Stimulated activated CD4-positive, alpha-beta T cell treated with anti-CD3 and anti-CD28 coated beads, TNF-alpha, amount 100 ng/mL, for 1 hour (primary cell): Measurements from ENCODE around the gene CMKLR1.

Experiments used
- DNase-seq, 3 donors: peaks; one replicate each; pipeline ENCODE4 v3.0.0-alpha.2; 2020; ENCODE audit warnings: low read depth in 3 of 3, low spot score in 1 of 3

CMKLR1 gene

GRCh38 chr12:108269224-108269623 lies 69.9 kb downstream of the CMKLR1 start:
- DNase-seq = no peak

GRCh38 chr12:108268397-108268796 lies 70.7 kb downstream of the CMKLR1 start:
- no peak for DNase-seq

- no peak for DNase-seq
Measured at GRCh38 chr12:108267450-108267849, 71.7 kb downstream of the CMKLR1 start.

GRCh38 chr12:108266131-108266530 lies 73.0 kb downstream of the CMKLR1 start:
- DNase-seq = no peak

GRCh38 chr12:108265505-108265904 lies 73.6 kb downstream of the CMKLR1 start:
- DNase-seq = no peak

- DNase-seq = no peak
Measured at GRCh38 chr12:108260969-108261368, 78.1 kb downstream of the CMKLR1 start.

GRCh38 chr12:108260039-108260438 lies 79.1 kb downstream of the CMKLR1 start:
- DNase-seq = no peak

GRCh38 chr12:108257610-108258106 lies 81.5 kb downstream of the CMKLR1 start:
- DNase-seq = no peak

GRCh38 chr12:108257004-108257403 lies 82.1 kb downstream of the CMKLR1 start:
- no peak for DNase-seq

GRCh38 chr12:108255252-108255602 lies 83.9 kb downstream of the CMKLR1 start:
- no peak for DNase-seq

GRCh38 chr12:108254517-108255251 lies 84.4 kb downstream of the CMKLR1 start:
- no peak for DNase-seq

GRCh38 chr12:108254030-108254429 lies 85.1 kb downstream of the CMKLR1 start:
- DNase-seq = no peak

GRCh38 chr12:108253540-108253939 lies 85.6 kb downstream of the CMKLR1 start:
- DNase-seq = no peak

GRCh38 chr12:108252523-108252922 lies 86.6 kb downstream of the CMKLR1 start:
- no peak for DNase-seq

- no peak for DNase-seq
Measured at GRCh38 chr12:108248011-108248410, 91.1 kb downstream of the CMKLR1 start.

GRCh38 chr12:108247130-108247529 lies 92.0 kb downstream of the CMKLR1 start:
- DNase-seq = no peak

GRCh38 chr12:108241986-108242703 lies 97.0 kb downstream of the CMKLR1 start:
- no peak for DNase-seq

GRCh38 chr12:108240928-108241327 lies 98.2 kb downstream of the CMKLR1 start:
- no peak for DNase-seq

GRCh38 chr12:108240027-108240785 lies 98.9 kb downstream of the CMKLR1 start:
- DNase-seq = no peak

- no peak for DNase-seq
Measured at GRCh38 chr12:108239378-108239777, 99.7 kb downstream of the CMKLR1 start.

GRCh38 chr12:108238474-108238873 lies 100.6 kb downstream of the CMKLR1 start:
- DNase-seq = no peak
